Endothelial cell of umbilical vein (primary cell): Measurements from ENCODE around the gene CHRNB1. TPM values are rescaled to one million over a fixed set of nuclear protein-coding genes. Genes with fewer than 3 reads are reported as not detected.

ENCODE experiments used
- BruUV-seq: library from RNA; stranded (reverse); fragments of 400-500 nt; replicated peaks from 2 replicates; lab custom pipeline; 2021; lab: Mats Ljungman, UMichigan
- CTCF ChIA-PET: fragments of 300-600, 350-600 bp; sonication (Branson Sonifier 250); formaldehyde crosslinking; loops from one replicate; lab custom pipeline; 2021; ENCODE audit warnings: antibody characterized with exemption, inconsistent platforms; lab: Charles Lee
- POLR2A ChIA-PET: fragments of 300-600, 350-600 bp; sonication (Branson Sonifier 250); formaldehyde crosslinking; loops from one replicate; lab custom pipeline; 2021; ENCODE audit warnings: antibody characterized with exemption, inconsistent platforms; lab: Charles Lee
- DNase-seq: peaks from one replicate; pipeline ENCODE4 v3.0.0-alpha.2; 2011; ENCODE audit warnings: low read depth, low spot score
- FAIRE-seq: peaks from 2 replicates; lab custom pipeline; 2011; peaks lifted over from hg19 to GRCh38; lab: Jason Lieb, UNC
- H2AFZ ChIP-seq: 2 replicates; pipeline ENCODE4 v1.6.0; 2012; ENCODE audit warnings: low read depth, low read length, control low read depth, inconsistent platforms
- H3K27ac ChIP-seq: 2 replicates; pipeline ENCODE4 v1.5.1; 2011; ENCODE audit warnings: low read depth, mild to moderate bottlenecking, control low read depth, low read length, moderate library complexity; ENCODE audit not compliant: insufficient read depth
- H3K27me3 ChIP-seq, 2 experiments: 2 replicates each; pipeline versions ENCODE4 v1.6.0 to v1.6.1; 2011; ENCODE audit warnings: low read length in 2 of 2, mixed read lengths in 1 of 2; ENCODE audit not compliant: control insufficient read depth in 2 of 2, insufficient read depth in 2 of 2
- H3K36me3 ChIP-seq, 2 experiments: 2 replicates in 1 of 2; 3 replicates in 1 of 2; pipeline ENCODE4 v1.5.1; 2011; ENCODE audit warnings: low read length in 2 of 2, mild to moderate bottlenecking in 1 of 2, moderate library complexity in 1 of 2; ENCODE audit not compliant: control insufficient read depth in 2 of 2, insufficient read depth in 2 of 2; ENCODE audit errors: extremely low read depth in 1 of 2
- H3K4me1 ChIP-seq: 3 replicates; pipeline ENCODE4 v1.5.1; 2011; ENCODE audit warnings: mild to moderate bottlenecking, low read length; ENCODE audit not compliant: control insufficient read depth, insufficient read depth; ENCODE audit errors: extremely low read depth
- H3K4me2 ChIP-seq: 2 replicates; pipeline ENCODE4 v1.6.1; 2011; ENCODE audit warnings: low read length, control low read depth, mixed read lengths; ENCODE audit not compliant: insufficient read depth
- H3K4me3 ChIP-seq, 3 experiments: fragments of 200-600 bp in 1 of 3; sonication (generic), shearing (Covaris generic) in 1 of 3; replicated peaks in 1 of 3; 2 replicates each; pipeline ENCODE4 v1.5.1; 2011 to 2016; ENCODE audit warnings: control low read depth in 3 of 3, low read length in 3 of 3, mild to moderate bottlenecking in 2 of 3, inconsistent platforms in 1 of 3, low read depth in 1 of 3, moderate library complexity in 1 of 3; ENCODE audit not compliant: insufficient read depth in 1 of 3
- H3K79me2 ChIP-seq: 2 replicates; pipeline ENCODE4 v1.6.0; 2012; ENCODE audit warnings: low read length, inconsistent platforms; ENCODE audit not compliant: control insufficient read depth, insufficient read depth
- H3K9ac ChIP-seq: replicated peaks from 2 replicates; pipeline ENCODE3; 2011; ENCODE audit warnings: low read length, control low read depth; ENCODE audit not compliant: insufficient read depth; ENCODE audit errors: extremely low read depth
- H3K9me1 ChIP-seq: replicated peaks from 3 replicates; pipeline ENCODE4 v1.6.0; 2011; ENCODE audit warnings: mild to moderate bottlenecking, low read length; ENCODE audit not compliant: control insufficient read depth, insufficient read depth; ENCODE audit errors: extremely low read depth
- H3K9me3 ChIP-seq: replicated peaks from 2 replicates; pipeline ENCODE4 v1.5.1; 2012; ENCODE audit warnings: low read length, inconsistent platforms; ENCODE audit not compliant: control insufficient read depth, insufficient read depth
- H4K20me1 ChIP-seq: replicated peaks from 2 replicates; pipeline ENCODE3; 2011; ENCODE audit warnings: mild to moderate bottlenecking, low read length; ENCODE audit not compliant: control insufficient read depth, insufficient read depth; ENCODE audit errors: extremely low read depth
- CTCF ChIP-seq, 2 donors: IDR thresholded peaks; 1 replicate in 1 of 2; 2 replicates in 1 of 2; pipeline ENCODE4 v1.5.1; 2011; ENCODE audit warnings: low read length in 2 of 2, mild to moderate bottlenecking in 2 of 2, moderate library complexity in 2 of 2, control low read depth in 1 of 2, inconsistent platforms in 1 of 2, low read depth in 1 of 2; ENCODE audit not compliant: insufficient read depth in 1 of 2; ENCODE audit errors: extremely low read depth in 1 of 2
- EZH2 ChIP-seq: IDR thresholded peaks from 2 replicates; pipeline ENCODE4 v1.6.1; 2012; ENCODE audit warnings: borderline replicate concordance, low read depth, mild to moderate bottlenecking, moderate library complexity, low read length, inconsistent platforms; ENCODE audit not compliant: severe bottlenecking
- FOS ChIP-seq: IDR thresholded peaks from 2 replicates; pipeline ENCODE4 v1.6.1; 2011; ENCODE audit warnings: mild to moderate bottlenecking, low read length, moderate library complexity, borderline replicate concordance; ENCODE audit not compliant: insufficient read depth
- GATA2 ChIP-seq: IDR thresholded peaks from 2 replicates; pipeline ENCODE4 v1.7.0; 2011; ENCODE audit warnings: low read depth, mild to moderate bottlenecking, moderate library complexity, mixed read lengths, low read length; ENCODE audit not compliant: insufficient read length, insufficient read depth
- JUN ChIP-seq: IDR thresholded peaks from 2 replicates; pipeline ENCODE4 v1.6.1; 2011; ENCODE audit warnings: borderline replicate concordance, low read depth; ENCODE audit not compliant: insufficient read length, insufficient read depth
- MAX ChIP-seq: IDR thresholded peaks from 2 replicates; pipeline ENCODE4 v1.6.1; 2011; ENCODE audit not compliant: insufficient read depth, insufficient read length
- MYC ChIP-seq: IDR thresholded peaks from one replicate; pipeline ENCODE4 v1.6.1; 2011; ENCODE audit warnings: mild to moderate bottlenecking, low read depth, low read length
- POLR2A ChIP-seq: IDR thresholded peaks from 2 replicates; pipeline ENCODE4 v1.6.1; 2012; ENCODE audit warnings: low read depth, mild to moderate bottlenecking, control low read depth, low read length
- POLR2AphosphoS5 ChIP-seq: IDR thresholded peaks from 2 replicates; pipeline ENCODE4 v1.6.1; 2012; ENCODE audit warnings: low read depth, mild to moderate bottlenecking, control low read depth, low read length, moderate library complexity; ENCODE audit not compliant: insufficient read depth
- dilution Hi-C: fragments of 300-500 bp; cut with MboI; formaldehyde crosslinking; loops from one replicate; pipeline ENCODE4 v1.15.0; 2019; ENCODE audit warnings: low sequenced_read_pairs; ENCODE audit not compliant: extremely low pct_ligation_motif_present
- intact Hi-C: fragments of 100-400 bp; cut with micrococcal nuclease; formaldehyde crosslinking; loops from one replicate; pipeline ENCODE4 v1.10.0; 2022
- polyA plus RNA-seq, 4 experiments: library from polyadenylated mRNA; depleted of rRNA in 3 of 4; stranded (reverse) in 3 of 4; unstranded in 1 of 4; fragments of >200 nt; gene quantifications; 2 replicates each; pipeline versions ENCODE4 v1.2.1 to v1.2.3, GENCODE V29; 2011 to 2012; ENCODE audit warnings: missing spikeins in 1 of 4
- total RNA-seq: library from RNA; stranded (reverse); gene quantifications from 2 replicates; pipeline ENCODE4 v1.2.3, GENCODE V29; 2021

CHRNB1 gene
- total and polyA plus RNA-seq, 2 donors (not counting 3 experiments of a cell fraction or from before 2014, with no cell fraction given): 5.6 to 9.3 TPM

DNA sequence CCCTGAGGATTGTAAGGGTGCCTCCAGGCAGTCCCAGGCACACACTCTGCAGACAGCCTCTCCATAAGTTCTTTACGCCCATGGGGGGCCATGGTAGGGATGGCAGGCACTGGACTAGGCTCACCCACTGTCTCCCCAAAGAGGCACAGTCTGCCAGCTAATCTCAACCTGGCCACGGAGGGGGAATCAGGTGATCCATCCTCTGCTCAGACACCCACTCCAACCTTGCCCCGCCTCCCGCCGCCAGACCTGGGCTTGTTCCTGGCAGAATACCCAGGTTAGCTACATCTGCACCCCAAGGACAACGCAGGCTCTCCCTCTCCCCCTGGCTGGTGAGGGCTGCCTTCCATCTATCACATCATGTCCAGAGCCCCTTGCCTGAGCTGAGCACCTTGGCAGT, 36.0 kb upstream of the CHRNB1 start:
- BruUV-seq: no TSS peak
- dilution Hi-C loops: no loop called here
- FAIRE-seq: no peak

More for the DNA sequence above, 36.0 kb upstream of the CHRNB1 start:
- no peak overlapping the region for H2AFZ ChIP-seq
- no peaks in the 10 kb centered on the region for H4K20me1 ChIP-seq
- peaks cover 2% of the 10 kb centered on the region for H3K79me2 ChIP-seq
- H3K27ac ChIP-seq: no peak overlapping the region
- no peak for TF ChIP-seq GATA2
- no peak for TF ChIP-seq POLR2A
- no peak for TF ChIP-seq EZH2
- no peak for TF ChIP-seq FOS
- TF ChIP-seq MAX: no peak
- TF ChIP-seq MYC: no peak
- TF ChIP-seq CTCF (IDR thresholded peaks at IDR 0.05; ENCODE audit: extremely low read depth in 1 of 2, insufficient read depth in 1 of 2, low read depth in 1 of 2, low read length in 2 of 2): no peak
- no peak for TF ChIP-seq JUN
- TF ChIP-seq POLR2AphosphoS5: no peak
- peaks cover 0 to 15% of the 10 kb centered on the region in 2 experiments for H3K36me3 ChIP-seq
- H3K9ac ChIP-seq: no peak overlapping the region
- H3K4me1 ChIP-seq: peaks cover 4% of the 10 kb centered on the region
- no peak overlapping the region for H3K4me2 ChIP-seq
- ChIA-PET POLR2A (no interaction called here), CTCF (no interaction called here)
- no peak overlapping the region for H3K4me3 ChIP-seq
- H3K9me3 ChIP-seq: no peaks in the 10 kb centered on the region
- intact Hi-C loops: no loop called here
- H3K9me1 ChIP-seq: no peaks in the 10 kb centered on the region
- H3K27me3 ChIP-seq: no peaks in the 10 kb centered on the region
- DNase-seq: no peak
